Pulmonary artery endothelial cell (primary cell): Measurements from ENCODE around the gene DYNC1LI2. TPM values are rescaled to one million over a fixed set of nuclear protein-coding genes. Genes with fewer than 3 reads are reported as not detected.
A peak's percentile ranks its signal among the peaks of the same experiment; 100 is the strongest.
"Not testable (repeated sequence)": the region's sequence is repeated elsewhere in the genome, so short reads cannot be mapped to it uniquely, and the experiment has no call there.

Experiments
- DNase-seq: peaks from one replicate; pipeline ENCODE4 v3.0.0-alpha.2; 2011; ENCODE audit warnings: low read depth, low spot score
- total RNA-seq: library from RNA; depleted of rRNA; stranded (reverse); fragments of >200 nt; gene quantifications from 2 replicates; pipeline ENCODE4 v1.2.3, GENCODE V29; 2014

The DYNC1LI2 gene
- total RNA-seq: 131 and 166 TPM in 2 replicates

- no peak for DNase-seq
Observed at GRCh38 chr16:66751303-66751991, at the start of gene DYNC1LI2. TSS of gene DYNC1LI2 (minus strand) at chr16:66751609. CDS start at chr16:66751591, 18 bp downstream.

- DNase-seq: no peak
Observed at GRCh38 chr16:66800856-66801255, 49.4 kb upstream of the DYNC1LI2 start.

GRCh38 chr16:66798161-66798560, 46.8 kb upstream of the DYNC1LI2 start:
- no peak for DNase-seq

GRCh38 chr16:66793984-66794383, 42.6 kb upstream of the DYNC1LI2 start:
- DNase-seq: not testable (repeated sequence)

- DNase-seq: no peak
Observed at GRCh38 chr16:66790130-66790733, 38.8 kb upstream of the DYNC1LI2 start.

- no peak for DNase-seq
Observed at GRCh38 chr16:66787427-66787826, 36.0 kb upstream of the DYNC1LI2 start.

GRCh38 chr16:66786551-66786950, 35.1 kb upstream of the DYNC1LI2 start:
- DNase-seq: no peak

GRCh38 chr16:66776457-66776856, 25.0 kb upstream of the DYNC1LI2 start:
- no peak for DNase-seq

- DNase-seq: no peak
Observed at GRCh38 chr16:66774981-66775380, 23.6 kb upstream of the DYNC1LI2 start.

GRCh38 chr16:66758086-66758485, 6.7 kb upstream of the DYNC1LI2 start:
- no peak for DNase-seq

GRCh38 chr16:66754819-66755218, 3.4 kb upstream of the DYNC1LI2 start:
- no peak for DNase-seq

GRCh38 chr16:66754211-66754610, 2.8 kb upstream of the DYNC1LI2 start:
- DNase-seq: no peak

- DNase-seq: no peak
Observed at GRCh38 chr16:66752958-66753357, 1.5 kb upstream of the DYNC1LI2 start.

- DNase-seq: no peak
Observed at GRCh38 chr16:66752379-66752778, 970 bp upstream of the DYNC1LI2 start.

- DNase-seq: no peak
Observed at GRCh38 chr16:66751992-66752322, 548 bp upstream of the DYNC1LI2 start.

GRCh38 chr16:66751053-66751302, 431 bp downstream of the DYNC1LI2 start:
- DNase-seq: no peak

- no peak for DNase-seq
Observed at GRCh38 chr16:66750279-66751052, 943 bp downstream of the DYNC1LI2 start.

- no peak for DNase-seq
Observed at GRCh38 chr16:66746682-66747081, 4.7 kb downstream of the DYNC1LI2 start.

GRCh38 chr16:66746048-66746447, 5.4 kb downstream of the DYNC1LI2 start:
- DNase-seq: no peak

- peak; percentile 30 for DNase-seq
Observed at GRCh38 chr16:66741950-66742808, 9.2 kb downstream of the DYNC1LI2 start.

GRCh38 chr16:66741169-66741900, 10.1 kb downstream of the DYNC1LI2 start:
- peak; percentile 79 for DNase-seq
